ENCODE results near the gene LHB.

DNA sequence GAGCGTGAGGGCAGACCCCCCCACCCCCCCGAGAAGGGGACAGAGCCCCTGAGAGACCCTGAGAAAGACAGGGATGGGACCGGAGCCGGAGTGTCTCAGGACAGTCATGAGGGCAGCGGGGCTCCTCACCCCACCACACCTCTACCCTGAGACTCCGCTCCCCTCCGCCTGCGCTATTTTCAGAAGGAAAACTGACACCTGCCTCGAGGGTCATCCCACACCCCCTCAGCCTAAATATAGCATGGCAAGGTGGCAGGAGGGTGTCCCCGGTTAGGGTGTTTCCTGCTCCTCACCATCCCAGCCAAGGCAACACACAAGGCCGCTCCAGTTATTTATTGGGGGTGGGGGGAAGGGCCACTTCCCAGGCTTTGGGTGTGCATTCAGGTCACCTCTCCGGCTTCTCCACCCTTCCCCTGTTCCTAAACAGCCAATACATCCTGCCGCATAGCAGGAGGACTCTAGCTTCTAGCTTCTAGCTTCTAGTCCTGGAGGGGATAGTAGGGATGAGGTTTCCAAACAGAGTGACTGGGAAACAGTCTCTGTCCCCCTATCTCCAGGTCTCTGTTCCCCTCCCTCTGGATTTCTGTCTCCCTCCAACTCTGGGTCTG lies 49.1 kb upstream of the LHB start:
- TF ChIP-seq POLR2A (IDR thresholded peaks at IDR 0.05) (no peak), EP300 (IDR thresholded peaks at IDR 0.05) (no peak)
- TF ChIP-seq, protein P1, sequence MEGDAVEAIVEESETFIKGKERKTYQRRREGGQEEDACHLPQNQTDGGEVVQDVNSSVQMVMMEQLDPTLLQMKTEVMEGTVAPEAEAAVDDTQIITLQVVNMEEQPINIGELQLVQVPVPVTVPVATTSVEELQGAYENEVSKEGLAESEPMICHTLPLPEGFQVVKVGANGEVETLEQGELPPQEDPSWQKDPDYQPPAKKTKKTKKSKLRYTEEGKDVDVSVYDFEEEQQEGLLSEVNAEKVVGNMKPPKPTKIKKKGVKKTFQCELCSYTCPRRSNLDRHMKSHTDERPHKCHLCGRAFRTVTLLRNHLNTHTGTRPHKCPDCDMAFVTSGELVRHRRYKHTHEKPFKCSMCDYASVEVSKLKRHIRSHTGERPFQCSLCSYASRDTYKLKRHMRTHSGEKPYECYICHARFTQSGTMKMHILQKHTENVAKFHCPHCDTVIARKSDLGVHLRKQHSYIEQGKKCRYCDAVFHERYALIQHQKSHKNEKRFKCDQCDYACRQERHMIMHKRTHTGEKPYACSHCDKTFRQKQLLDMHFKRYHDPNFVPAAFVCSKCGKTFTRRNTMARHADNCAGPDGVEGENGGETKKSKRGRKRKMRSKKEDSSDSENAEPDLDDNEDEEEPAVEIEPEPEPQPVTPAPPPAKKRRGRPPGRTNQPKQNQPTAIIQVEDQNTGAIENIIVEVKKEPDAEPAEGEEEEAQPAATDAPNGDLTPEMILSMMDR (IDR thresholded peaks at IDR 0.05), result no peak
